ENCODE data around the gene HNRNPUL1. TPM values are rescaled to one million over a fixed set of nuclear protein-coding genes. Genes with fewer than 3 reads are reported as not detected.
A peak's percentile ranks its signal among the peaks of the same experiment; 100 is the strongest.

The HNRNPUL1 gene
- total RNA-seq, 2 donors from 2014 or later: 88.8 to 109 TPM

- DNase-seq (ENCODE audit: low spot score): no peak
- Histone ChIP-seq H3K36me3 (peaks cover 45% of the 10 kb centered on the region), H3K27me3 (no peaks in the 10 kb centered on the region), H3K4me3 (peak overlapping the region; percentile 73 to 89), H3K9me3 (no peaks in the 10 kb centered on the region), H3K27ac (peak overlapping the region; percentile 96 to 98), H3K4me1 (peaks cover 0 to 37% of the 10 kb centered on the region in 2 donors)
- TF ChIP-seq CTCF (IDR thresholded peaks at IDR 0.05): no peak
Measured at GRCh38 chr19:41309180-41310032, 45.2 kb downstream of the HNRNPUL1 start.

GRCh38 chr19:41310033-41310831 lies 46.1 kb downstream of the HNRNPUL1 start, which contains the start of gene CCDC97:
Gene CCDC97 (plus strand): TSS chr19:41310172. CDS start chr19:41310311, 139 bp downstream.
- H3K36me3 ChIP-seq: peaks cover 43% of the 10 kb centered on the region
- no peaks in the 10 kb centered on the region for H3K27me3 ChIP-seq
- H3K27ac ChIP-seq: peak within 1 kb of the TSS; percentile 96 to 98
- H3K4me3 ChIP-seq: peak within 1 kb of the TSS; percentile 73 to 89
- H3K9me3 ChIP-seq: no peaks in the 10 kb centered on the region
- peaks cover 0 to 37% of the 10 kb centered on the region in 2 donors for H3K4me1 ChIP-seq
- peak; percentile 84 for DNase-seq (ENCODE audit: low spot score)
- TF ChIP-seq CTCF (IDR thresholded peaks at IDR 0.05): peak in 1 of 2 donors; percentile 11

GRCh38 chr19:41311072-41311471 lies 46.9 kb downstream of the HNRNPUL1 start:
- no peak for DNase-seq (ENCODE audit: low spot score)
- H3K9me3 ChIP-seq: no peaks in the 10 kb centered on the region
- peak overlapping the region; percentile 96 to 98 for H3K27ac ChIP-seq
- H3K4me3 ChIP-seq: peak overlapping the region; percentile 73 to 89
- peaks cover 43% of the 10 kb centered on the region for H3K36me3 ChIP-seq
- H3K4me1 ChIP-seq: peaks cover 0 to 37% of the 10 kb centered on the region in 2 donors
- no peak for TF ChIP-seq CTCF (IDR thresholded peaks at IDR 0.05)
- H3K27me3 ChIP-seq: no peaks in the 10 kb centered on the region

GRCh38 chr19:41311613-41312012 lies 47.4 kb downstream of the HNRNPUL1 start:
- no peak for DNase-seq (ENCODE audit: low spot score)
- H3K36me3 ChIP-seq: peaks cover 43% of the 10 kb centered on the region

More at GRCh38 chr19:41311613-41312012, 47.4 kb downstream of the HNRNPUL1 start:
- no peak overlapping the region for H3K27ac ChIP-seq
- no peak overlapping the region for H3K4me3 ChIP-seq
- H3K27me3 ChIP-seq: no peaks in the 10 kb centered on the region
- peaks cover 0 to 37% of the 10 kb centered on the region in 2 donors for H3K4me1 ChIP-seq
- H3K9me3 ChIP-seq: no peaks in the 10 kb centered on the region
- no peak for TF ChIP-seq CTCF (IDR thresholded peaks at IDR 0.05)
